Stimulated activated effector memory CD8-positive, alpha-beta T cell treated with anti-CD3 and anti-CD28 coated beads, Interleukin-12 subunit alpha, Interleukin-12 subunit beta, amount 100 ng/mL, for 72 hours (primary cell): ENCODE results near the gene IKBKE.
A peak's percentile ranks its signal among the peaks of the same experiment; 100 is the strongest.
"Not testable (repeated sequence)": the region's sequence is repeated elsewhere in the genome, so short reads cannot be mapped to it uniquely, and the experiment has no call there.

Experiments used
- ATAC-seq: fragments of 150-1000 bp; cut with Tn5 transposase; 2 replicates; pipeline ENCODE4 v1.10.0; 2021
- DNase-seq, 2 donors: peaks; one replicate each; pipeline ENCODE4 v3.0.0; 2021 to 2022; ENCODE audit warnings: low spot score in 2 of 2
- H3K27ac Mint-ChIP-seq: one replicate; pipeline ENCODE4 v1.8.0; 2022; ENCODE audit warnings: mild to moderate bottlenecking, mixed read lengths
- H3K36me3 Mint-ChIP-seq: one replicate; pipeline ENCODE4 v1.8.0; 2022; ENCODE audit warnings: mild to moderate bottlenecking, mixed read lengths
- H3K4me1 Mint-ChIP-seq: one replicate; pipeline ENCODE4 v1.8.0; 2022; ENCODE audit warnings: mixed read lengths
- H3K4me3 Mint-ChIP-seq: one replicate; pipeline ENCODE4 v1.8.0; 2022; ENCODE audit warnings: mild to moderate bottlenecking, mixed read lengths
- H3K9me3 Mint-ChIP-seq: one replicate; pipeline ENCODE4 v1.8.0; 2022; ENCODE audit warnings: mixed read lengths

The IKBKE gene

DNA sequence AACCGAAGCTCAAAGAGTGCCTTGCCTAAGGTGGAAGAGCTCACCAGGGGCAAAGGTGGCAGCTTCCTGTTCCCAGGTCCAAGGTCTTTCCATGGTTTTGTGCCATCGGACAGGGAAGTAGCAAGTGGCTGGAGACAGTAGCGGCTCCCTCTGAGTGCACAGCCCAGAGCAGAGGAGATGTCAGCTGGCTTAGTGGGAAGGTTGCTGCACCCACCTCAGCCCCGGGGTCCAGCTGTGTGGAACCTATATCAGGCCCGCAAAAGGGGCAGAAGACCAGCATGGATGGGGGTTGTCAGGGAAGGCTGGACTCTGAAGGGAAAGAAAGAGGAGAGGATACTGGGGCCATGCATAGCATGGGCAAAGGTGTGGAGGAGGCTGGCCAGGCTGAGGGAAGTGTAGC lies 6.8 kb downstream of the IKBKE start:
- DNase-seq (no peak), ATAC-seq (no peak)
- H3K9me3 Mint-ChIP-seq = no peaks in the 10 kb centered on the region
- peaks cover 66% of the 10 kb centered on the region for H3K36me3 Mint-ChIP-seq
- peak overlapping the region; percentile 29 for H3K27ac Mint-ChIP-seq
- no peak overlapping the region for H3K4me3 Mint-ChIP-seq
- H3K4me1 Mint-ChIP-seq = peaks cover 59% of the 10 kb centered on the region

DNA sequence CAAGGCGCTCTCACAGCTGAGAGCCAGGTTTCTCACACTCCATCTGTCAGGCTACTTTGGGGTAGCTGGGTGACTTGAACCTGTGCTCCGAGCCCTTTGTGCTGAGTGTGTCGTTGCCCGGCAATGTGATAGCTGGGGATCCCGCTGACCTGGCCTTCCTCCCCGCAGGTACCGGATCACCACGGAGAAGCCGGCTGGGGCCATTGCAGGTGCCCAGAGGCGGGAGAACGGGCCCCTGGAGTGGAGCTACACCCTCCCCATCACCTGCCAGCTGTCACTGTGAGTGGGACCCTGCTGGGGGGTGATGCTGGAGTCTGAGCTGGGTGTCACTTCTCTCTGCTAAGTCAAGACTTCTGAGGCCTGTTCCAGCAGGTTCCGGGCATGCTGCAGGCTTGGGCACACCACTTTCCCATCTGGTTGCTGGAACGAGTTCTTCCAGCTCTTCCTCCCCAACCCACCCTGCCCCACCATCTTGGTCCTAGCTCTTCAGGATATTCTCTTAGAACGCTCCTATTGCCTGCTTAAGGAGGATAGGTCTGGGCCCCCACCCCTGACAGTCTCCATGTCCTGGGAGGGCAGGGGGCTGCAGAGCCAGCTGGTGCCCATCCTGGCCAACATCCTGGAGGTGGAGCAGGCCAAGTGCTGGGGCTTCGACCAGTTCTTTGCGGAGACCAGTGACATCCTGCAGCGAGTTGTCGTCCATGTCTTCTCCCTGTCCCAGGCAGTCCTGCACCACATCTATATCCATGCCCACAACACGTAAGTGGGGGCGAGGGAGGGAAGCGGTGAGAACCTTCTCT lies 7.5 kb downstream of the IKBKE start:
- peak overlapping the region; percentile 16 for H3K27ac Mint-ChIP-seq
- no peak overlapping the region for H3K4me3 Mint-ChIP-seq
- H3K4me1 Mint-ChIP-seq = peaks cover 52% of the 10 kb centered on the region
- peaks cover 73% of the 10 kb centered on the region for H3K36me3 Mint-ChIP-seq
- no peak for DNase-seq
- no peaks in the 10 kb centered on the region for H3K9me3 Mint-ChIP-seq
- no peak for ATAC-seq

DNA sequence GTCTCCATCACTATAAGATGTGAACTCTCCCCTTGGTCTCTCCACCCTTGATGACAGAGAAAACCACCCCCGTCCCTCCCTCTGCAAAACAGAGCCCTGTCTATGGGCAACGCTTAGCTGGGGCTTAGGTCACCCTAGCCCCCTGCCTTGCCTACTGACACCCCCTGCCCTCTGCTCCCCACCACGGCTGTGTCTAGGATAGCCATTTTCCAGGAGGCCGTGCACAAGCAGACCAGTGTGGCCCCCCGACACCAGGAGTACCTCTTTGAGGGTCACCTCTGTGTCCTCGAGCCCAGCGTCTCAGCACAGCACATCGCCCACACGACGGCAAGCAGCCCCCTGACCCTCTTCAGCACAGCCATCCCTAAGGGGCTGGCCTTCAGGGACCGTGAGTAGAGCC lies 8.5 kb downstream of the IKBKE start:
- Mint-ChIP-seq H3K36me3 (peaks cover 74% of the 10 kb centered on the region), H3K27ac (peak overlapping the region; percentile 84), H3K9me3 (no peaks in the 10 kb centered on the region), H3K4me1 (peaks cover 44% of the 10 kb centered on the region), H3K4me3 (no peak overlapping the region)
- no peak for DNase-seq
- no peak for ATAC-seq

DNA sequence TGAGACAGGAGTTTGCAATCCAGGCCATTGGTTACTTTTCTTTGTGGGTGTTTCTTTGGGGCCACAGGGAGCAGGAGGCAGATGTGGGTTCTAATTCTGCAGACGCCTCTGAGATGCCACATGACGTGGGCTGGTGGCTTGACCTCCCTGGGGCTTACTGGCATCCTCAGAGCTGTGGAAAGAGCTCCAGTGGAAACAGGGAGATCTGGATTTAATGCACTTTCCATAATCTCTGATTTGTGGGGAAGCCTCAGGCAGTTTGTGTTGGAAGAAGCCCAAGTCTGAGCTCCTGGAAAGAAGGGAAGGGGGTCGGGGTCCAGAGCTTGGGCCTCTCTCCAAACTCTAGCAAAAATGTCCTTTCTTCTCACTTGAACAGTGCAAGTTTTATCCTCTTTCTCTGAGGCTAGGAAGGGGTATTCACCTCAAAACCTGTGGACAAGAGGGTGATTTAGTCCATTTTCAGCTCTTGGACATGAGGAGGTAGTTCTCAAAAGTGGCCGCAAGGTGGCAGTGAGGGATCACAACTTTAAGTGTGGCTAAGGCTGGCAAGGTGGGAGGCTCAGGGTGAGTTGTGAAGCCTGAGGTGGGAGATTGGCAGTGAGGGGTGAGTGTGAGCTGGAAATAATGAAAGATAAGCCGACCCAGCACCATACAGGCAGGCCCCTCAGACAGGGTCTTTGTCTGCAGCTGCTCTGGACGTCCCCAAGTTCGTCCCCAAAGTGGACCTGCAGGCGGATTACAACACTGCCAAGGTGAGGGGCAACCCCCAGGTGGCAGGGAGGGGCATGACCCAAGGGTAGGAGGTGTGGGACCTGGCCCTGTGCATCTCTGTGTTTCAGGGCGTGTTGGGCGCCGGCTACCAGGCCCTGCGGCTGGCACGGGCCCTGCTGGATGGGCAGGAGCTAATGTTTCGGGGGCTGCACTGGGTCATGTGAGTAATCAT lies 9.2 kb downstream of the IKBKE start:
- peak; percentile 49 to 81 for DNase-seq
- Mint-ChIP-seq H3K9me3 (no peaks in the 10 kb centered on the region), H3K4me3 (no peak overlapping the region), H3K36me3 (peaks cover 74% of the 10 kb centered on the region), H3K27ac (peak overlapping the region; percentile 84), H3K4me1 (peaks cover 38% of the 10 kb centered on the region)
- peak; percentile 68 for ATAC-seq

DNA sequence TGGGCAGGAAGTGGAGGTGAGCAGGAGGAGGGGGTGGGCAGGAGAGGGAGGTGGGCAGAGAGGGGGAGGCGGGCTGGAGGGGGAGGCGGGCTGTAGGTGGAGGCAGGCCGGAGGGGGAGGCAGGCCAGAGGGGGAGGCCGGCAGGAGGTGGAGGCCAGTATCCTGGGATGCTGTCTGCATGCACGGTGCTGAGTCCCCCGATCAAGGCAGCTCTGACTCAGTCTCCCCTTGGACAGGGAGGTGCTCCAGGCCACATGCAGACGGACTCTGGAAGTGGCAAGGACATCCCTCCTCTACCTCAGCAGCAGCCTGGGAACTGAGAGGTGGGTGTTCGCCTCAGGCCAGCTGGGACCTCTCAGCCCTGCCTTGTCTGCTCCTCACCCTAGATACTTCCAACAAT lies 9.9 kb downstream of the IKBKE start:
- Mint-ChIP-seq H3K36me3 (peaks cover 69% of the 10 kb centered on the region), H3K9me3 (no peaks in the 10 kb centered on the region), H3K27ac (peak overlapping the region; percentile 84), H3K4me1 (peaks cover 33% of the 10 kb centered on the region), H3K4me3 (no peak overlapping the region)
- no peak for DNase-seq
- ATAC-seq = no peak

DNA sequence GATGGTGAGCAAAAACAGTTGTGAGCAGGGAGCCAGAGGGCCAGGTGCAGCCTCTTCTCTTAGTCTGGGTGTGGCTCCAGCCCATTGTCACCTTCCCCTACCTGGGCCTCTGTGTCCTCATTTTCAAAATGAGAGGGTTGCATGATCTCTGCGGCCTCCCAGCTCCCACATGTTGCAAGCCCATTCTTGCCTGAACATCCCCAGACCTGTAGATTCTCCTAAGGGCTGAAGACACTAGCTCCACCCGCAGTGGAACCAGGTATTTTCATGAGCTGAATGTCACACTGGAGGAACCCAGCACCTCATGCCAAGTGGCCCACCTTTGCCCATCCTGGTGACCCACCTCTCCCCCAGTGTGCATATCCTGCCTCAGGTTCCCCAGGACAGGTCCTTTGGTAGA lies 12.3 kb downstream of the IKBKE start:
- no peaks in the 10 kb centered on the region for H3K9me3 Mint-ChIP-seq
- DNase-seq (no peak), ATAC-seq (no peak)
- H3K4me1 Mint-ChIP-seq = peaks cover 23% of the 10 kb centered on the region
- H3K4me3 Mint-ChIP-seq = no peak overlapping the region
- peak overlapping the region; percentile 36 for H3K27ac Mint-ChIP-seq
- peaks cover 56% of the 10 kb centered on the region for H3K36me3 Mint-ChIP-seq

DNA sequence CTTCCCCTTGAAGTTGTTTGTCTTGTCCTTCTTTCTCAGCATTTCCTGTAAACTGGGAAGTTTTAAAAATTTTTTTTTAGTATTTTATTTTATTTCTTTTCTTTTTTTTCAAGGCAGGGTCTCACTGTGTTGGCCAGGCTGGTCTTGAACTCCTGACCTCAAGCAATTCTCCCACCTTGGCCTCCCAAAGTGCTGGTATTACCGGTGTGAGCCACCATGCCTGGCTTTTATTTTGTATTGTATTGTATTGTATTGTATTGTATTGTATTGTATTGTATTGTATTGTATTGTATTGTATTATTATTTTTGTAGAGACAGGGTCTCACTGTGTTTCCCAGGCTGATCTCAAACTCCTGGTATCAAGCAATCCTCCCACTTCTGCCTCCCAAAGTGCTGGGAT lies 13.6 kb downstream of the IKBKE start:
- H3K9me3 Mint-ChIP-seq, H3K4me3 Mint-ChIP-seq, ATAC-seq, H3K27ac Mint-ChIP-seq, DNase-seq: not testable (repeated sequence)
- Mint-ChIP-seq H3K36me3 (peaks cover 64% of the 10 kb centered on the region), H3K4me1 (peaks cover 27% of the 10 kb centered on the region)

DNA sequence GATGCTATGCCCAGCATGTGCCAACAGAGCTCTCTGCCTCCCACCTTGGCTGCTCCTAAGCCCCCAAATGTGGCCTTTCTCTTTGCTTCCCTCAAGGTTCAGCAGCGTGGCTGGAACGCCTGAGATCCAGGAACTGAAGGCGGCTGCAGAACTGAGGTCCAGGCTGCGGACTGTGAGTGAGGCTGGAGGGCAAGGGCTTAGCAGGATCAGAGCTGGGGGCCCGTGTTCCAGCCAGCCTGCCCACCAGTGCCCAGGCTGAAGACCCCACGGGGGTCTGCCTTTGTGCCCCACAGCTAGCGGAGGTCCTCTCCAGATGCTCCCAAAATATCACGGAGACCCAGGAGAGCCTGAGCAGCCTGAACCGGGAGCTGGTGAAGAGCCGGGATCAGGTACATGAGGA lies 14.6 kb downstream of the IKBKE start:
- H3K4me1 Mint-ChIP-seq = peaks cover 20% of the 10 kb centered on the region
- no peak for ATAC-seq
- no peak overlapping the region for H3K4me3 Mint-ChIP-seq
- H3K36me3 Mint-ChIP-seq = peaks cover 57% of the 10 kb centered on the region
- H3K27ac Mint-ChIP-seq = no peak overlapping the region
- no peaks in the 10 kb centered on the region for H3K9me3 Mint-ChIP-seq
- no peak for DNase-seq

DNA sequence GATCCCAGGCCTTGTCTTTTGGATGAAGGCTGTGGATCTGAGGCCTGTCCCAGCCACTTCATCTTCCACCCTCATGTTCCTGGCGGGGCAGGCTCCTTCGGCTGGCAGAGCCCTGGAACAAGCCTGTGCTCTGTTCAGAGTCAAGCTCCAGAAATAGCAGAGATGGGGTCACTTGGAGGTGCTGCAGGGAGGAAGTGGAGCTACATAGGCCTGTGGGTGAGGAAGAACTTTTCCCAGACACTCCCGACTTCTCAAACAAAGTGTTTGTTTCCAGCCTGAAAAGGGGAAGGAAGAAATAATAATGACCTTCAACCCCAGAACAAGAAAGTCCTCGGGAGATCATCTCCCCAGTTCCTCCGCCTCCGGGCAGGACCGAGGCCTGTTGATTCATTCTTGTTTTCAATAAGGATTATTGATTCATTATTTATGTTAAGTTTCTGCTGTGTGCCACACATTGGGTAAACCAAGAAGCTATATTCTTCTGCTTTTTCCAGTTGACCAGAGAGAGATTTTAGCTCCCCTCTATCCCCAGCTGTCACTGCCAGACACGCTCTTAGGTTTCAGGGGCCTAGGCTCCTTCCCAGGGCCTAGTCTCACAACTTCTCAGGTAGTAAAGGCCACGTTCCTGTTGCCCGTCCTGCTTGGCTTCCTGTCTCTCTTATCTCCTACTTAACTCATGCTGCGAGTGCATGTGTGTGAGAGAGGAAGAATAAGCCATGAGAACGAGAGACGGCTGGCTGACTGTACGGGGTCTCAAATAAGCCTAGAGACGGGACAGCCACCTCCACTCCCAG lies 16.9 kb downstream of the IKBKE start:
- DNase-seq = no peak
- no peak for ATAC-seq
- no peak overlapping the region for H3K4me3 Mint-ChIP-seq
- H3K9me3 Mint-ChIP-seq = no peaks in the 10 kb centered on the region
- peaks cover 55% of the 10 kb centered on the region for H3K36me3 Mint-ChIP-seq
- peak overlapping the region; percentile 86 for H3K27ac Mint-ChIP-seq
- H3K4me1 Mint-ChIP-seq = peaks cover 20% of the 10 kb centered on the region

DNA sequence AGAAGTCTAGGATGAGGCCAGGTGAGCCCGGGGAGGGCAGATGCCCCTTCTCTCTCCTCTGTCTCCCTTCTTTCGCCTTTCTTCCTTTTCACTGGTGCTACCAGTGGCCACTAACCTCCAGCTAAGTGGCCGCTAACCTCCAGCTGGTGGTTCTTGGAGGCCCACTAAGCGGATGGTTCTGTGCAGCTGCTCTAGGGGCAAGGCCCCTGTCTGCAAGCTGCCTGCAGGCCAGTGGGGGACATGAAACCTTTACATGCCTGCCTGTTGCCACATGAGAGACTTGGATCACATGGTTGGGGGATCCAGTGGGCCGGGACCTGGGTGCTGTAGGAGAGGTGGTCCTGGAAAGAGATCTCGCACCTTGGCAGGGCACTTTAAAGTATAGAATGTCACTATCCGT lies 17.7 kb downstream of the IKBKE start:
- ATAC-seq (no peak), DNase-seq (no peak)
- peak overlapping the region; percentile 86 for H3K27ac Mint-ChIP-seq
- peaks cover 55% of the 10 kb centered on the region for H3K36me3 Mint-ChIP-seq
- no peak overlapping the region for H3K4me3 Mint-ChIP-seq
- no peaks in the 10 kb centered on the region for H3K9me3 Mint-ChIP-seq
- H3K4me1 Mint-ChIP-seq = peaks cover 20% of the 10 kb centered on the region

DNA sequence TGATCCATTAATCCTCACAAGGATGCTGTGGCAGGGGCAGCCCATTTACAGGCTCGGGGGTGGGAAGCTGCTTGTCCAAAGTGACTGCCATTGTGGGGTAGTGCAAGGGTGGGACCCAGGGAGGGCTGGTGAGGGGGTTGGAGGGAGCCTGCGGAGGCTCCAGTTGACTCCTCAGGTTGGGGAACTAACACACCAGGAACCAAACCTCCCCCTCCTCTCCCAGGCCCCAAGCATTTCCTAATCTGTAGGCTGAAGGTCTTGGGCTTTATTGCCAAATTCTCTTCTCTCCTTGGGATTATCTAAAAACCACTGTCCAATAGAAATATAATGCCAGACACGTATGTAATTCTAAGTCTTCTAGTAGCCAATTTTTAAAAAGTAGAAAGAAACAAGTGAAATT lies 18.2 kb downstream of the IKBKE start:
- Mint-ChIP-seq H3K9me3 (no peaks in the 10 kb centered on the region), H3K36me3 (peaks cover 55% of the 10 kb centered on the region), H3K4me3 (no peak overlapping the region), H3K4me1 (peaks cover 20% of the 10 kb centered on the region), H3K27ac (peak overlapping the region; percentile 86)
- DNase-seq (no peak), ATAC-seq (no peak)

DNA sequence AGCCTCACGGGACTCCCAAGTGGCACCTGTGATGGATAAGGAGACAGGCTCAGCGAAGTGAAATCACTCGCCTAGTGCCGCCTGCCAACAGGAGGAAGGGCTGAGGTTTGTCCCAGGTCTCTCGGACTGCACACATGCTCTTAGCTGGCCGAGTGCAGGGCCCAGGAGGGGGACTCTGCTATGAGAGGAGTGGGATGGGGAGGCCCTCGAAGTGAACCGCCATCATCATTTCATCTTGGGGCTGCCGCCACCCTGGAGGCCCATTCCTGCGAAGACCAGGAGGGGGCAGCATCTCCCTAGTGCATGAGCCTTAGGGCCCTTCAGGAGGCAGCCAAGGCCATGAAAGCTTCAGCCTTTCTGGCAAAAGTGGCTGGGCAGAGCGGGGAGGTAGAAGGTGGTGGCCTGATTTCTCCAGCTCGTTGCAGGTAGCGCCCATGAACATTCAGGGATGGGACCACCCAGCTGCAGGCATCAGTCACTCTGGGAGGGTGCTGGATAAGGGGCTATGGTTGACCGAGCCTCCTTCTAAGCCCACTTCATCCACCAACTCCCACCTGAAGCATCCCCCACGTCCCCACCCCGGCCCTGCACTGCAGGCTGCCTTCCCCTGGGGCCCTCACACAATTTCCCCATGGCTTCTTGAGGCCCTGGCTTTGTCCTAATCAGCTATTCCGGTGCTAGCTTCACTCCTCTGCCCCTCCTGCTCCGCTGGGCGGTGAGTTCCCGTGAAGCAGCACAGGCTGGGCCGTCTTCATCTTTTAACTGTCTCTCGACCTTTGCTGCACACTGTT lies 19.9 kb downstream of the IKBKE start:
- H3K27ac Mint-ChIP-seq = peak overlapping the region; percentile 10
- peaks cover 20% of the 10 kb centered on the region for H3K4me1 Mint-ChIP-seq
- peak; percentile 69 to 89 for DNase-seq
- H3K4me3 Mint-ChIP-seq = no peak overlapping the region
- peaks cover 60% of the 10 kb centered on the region for H3K36me3 Mint-ChIP-seq
- ATAC-seq = peak; percentile 90
- no peaks in the 10 kb centered on the region for H3K9me3 Mint-ChIP-seq

DNA sequence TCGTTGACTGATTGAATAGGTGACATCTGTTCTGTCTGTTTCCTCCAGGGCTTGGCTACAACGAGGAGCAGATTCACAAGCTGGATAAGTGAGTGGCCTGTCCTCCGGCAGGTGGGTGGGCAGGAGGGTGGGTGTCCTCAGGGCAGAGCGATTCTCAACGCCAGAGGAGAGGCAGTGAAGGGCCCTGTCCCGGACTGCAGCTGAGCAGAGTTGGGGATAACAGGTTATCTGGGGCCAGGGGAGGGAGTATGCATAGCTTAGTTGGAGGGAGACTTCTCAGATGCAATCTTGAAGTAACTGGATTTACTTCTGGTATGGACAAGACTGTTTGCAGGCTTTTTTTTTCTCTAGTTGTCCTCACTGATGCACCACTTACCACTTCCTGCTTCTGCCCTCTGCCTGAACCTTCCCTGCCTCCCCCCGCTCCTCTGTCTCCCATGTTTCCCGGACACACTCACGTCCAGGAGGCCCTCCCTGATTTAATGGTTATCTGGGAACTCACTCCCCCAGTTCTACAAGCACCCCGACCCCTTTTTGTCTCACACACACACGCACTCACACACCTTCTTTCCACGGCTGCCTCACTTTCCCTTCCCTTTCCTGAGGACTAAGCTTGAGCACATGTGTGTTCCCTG lies 20.6 kb downstream of the IKBKE start:
- DNase-seq (no peak), ATAC-seq (no peak)
- Mint-ChIP-seq H3K27ac (peak overlapping the region; percentile 10), H3K9me3 (no peaks in the 10 kb centered on the region), H3K36me3 (peaks cover 64% of the 10 kb centered on the region), H3K4me1 (peaks cover 21% of the 10 kb centered on the region), H3K4me3 (no peak overlapping the region)

DNA sequence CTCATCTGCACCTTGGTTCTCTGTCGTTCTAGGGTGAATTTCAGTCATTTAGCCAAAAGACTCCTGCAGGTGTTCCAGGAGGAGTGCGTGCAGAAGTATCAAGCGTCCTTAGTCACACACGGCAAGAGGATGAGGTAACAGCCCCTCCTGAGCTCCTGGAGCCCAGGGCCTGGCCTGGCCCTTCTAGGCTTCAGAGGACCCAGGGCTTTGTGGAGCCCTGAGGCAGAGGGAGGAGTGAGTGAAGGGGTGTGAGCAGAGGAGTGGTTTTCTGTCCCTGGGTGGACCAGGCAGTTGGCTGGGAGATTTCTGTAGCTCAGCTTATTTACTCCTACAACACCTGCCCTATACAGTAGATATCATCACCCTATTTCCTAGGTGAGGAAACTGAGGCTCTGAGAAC lies 21.3 kb downstream of the IKBKE start:
- ATAC-seq = no peak
- Mint-ChIP-seq H3K36me3 (peaks cover 71% of the 10 kb centered on the region), H3K4me1 (peaks cover 28% of the 10 kb centered on the region), H3K27ac (no peak overlapping the region), H3K9me3 (no peaks in the 10 kb centered on the region), H3K4me3 (no peak overlapping the region)
- DNase-seq = no peak
